MCF 10A (cell line): ENCODE results near the gene MARS1. TPM values are rescaled to one million over a fixed set of nuclear protein-coding genes. Genes with fewer than 3 reads are reported as not detected.
"Not testable (repeated sequence)": the region's sequence is repeated elsewhere in the genome, so short reads cannot be mapped to it uniquely, and the experiment has no call there.

ENCODE experiments used
- BruUV-seq: library from RNA; stranded (reverse); fragments of 400-500 nt; replicated peaks from 2 replicates; lab custom pipeline; 2021; lab: Mats Ljungman, UMichigan
- CTCF ChIA-PET: fragments of 300-600 bp; sonication (Branson Sonifier 250); formaldehyde crosslinking; extraction: SDS; loops from one replicate; lab custom pipeline; 2021; ENCODE audit warnings: antibody characterized with exemption, inconsistent platforms; lab: Yijun Ruan, JAX
- POLR2A ChIA-PET: fragments of 300-600, 350-650 bp; sonication (Branson Sonifier 250); formaldehyde crosslinking; extraction: SDS; loops from one replicate; lab custom pipeline; 2020; ENCODE audit warnings: antibody characterized with exemption, inconsistent platforms; lab: Yijun Ruan, JAX
- DNase-seq: peaks from one replicate; pipeline ENCODE4 v3.0.0-alpha.2; 2018; ENCODE audit not compliant: unreplicated experiment
- H3K27ac Mint-ChIP-seq: one replicate; pipeline ENCODE4 v1.8.0; 2022; ENCODE audit warnings: mild to moderate bottlenecking, low read depth, mixed read lengths; ENCODE audit not compliant: unreplicated experiment
- H3K27me3 Mint-ChIP-seq: one replicate; pipeline ENCODE4 v1.8.0; 2022; ENCODE audit warnings: mixed read lengths; ENCODE audit not compliant: insufficient read depth, unreplicated experiment
- H3K36me3 Mint-ChIP-seq: one replicate; pipeline ENCODE4 v1.8.0; 2022; ENCODE audit warnings: mild to moderate bottlenecking, moderate library complexity, mixed read lengths; ENCODE audit not compliant: insufficient read depth, unreplicated experiment
- H3K4me1 Mint-ChIP-seq: one replicate; pipeline ENCODE4 v1.8.0; 2022; ENCODE audit warnings: mixed read lengths; ENCODE audit not compliant: insufficient read depth, unreplicated experiment
- H3K4me3 Mint-ChIP-seq: one replicate; pipeline ENCODE4 v1.8.0; 2022; ENCODE audit warnings: mild to moderate bottlenecking, moderate library complexity, mixed read lengths; ENCODE audit not compliant: unreplicated experiment
- H3K9me3 Mint-ChIP-seq: one replicate; pipeline ENCODE4 v1.8.0; 2022; ENCODE audit warnings: mixed read lengths; ENCODE audit not compliant: unreplicated experiment
- CTCF ChIP-seq: fragments of 200-600 bp; IDR thresholded peaks from one replicate; pipeline ENCODE4 v1.8.0; 2022; ENCODE audit warnings: antibody characterized with exemption, mild to moderate bottlenecking; ENCODE audit not compliant: unreplicated experiment
- intact Hi-C: fragments of 100-400 bp; cut with micrococcal nuclease; formaldehyde crosslinking; loops from 2 replicates; pipeline ENCODE4 v1.14.1; 2022
- total RNA-seq: library from RNA; stranded (reverse); gene quantifications from 2 replicates; pipeline ENCODE4 v1.2.3, GENCODE V29; 2022

The MARS1 gene
- total RNA-seq, 1 experiment from 2014 or later = 762 TPM

- no peak overlapping the region for H3K27ac Mint-ChIP-seq
- ChIA-PET CTCF (interaction anchor here (0.6 to 1.1 kb wide), 4 partner anchors 35 to 368 kb away, joined by 3 to 4 read pairs (median 3); no protein-coding TSS in a partner anchor), POLR2A (interaction anchor here (0.6 kb wide), 1 partner anchor 283 kb away, joined by 3 read pairs; no protein-coding TSS in a partner anchor)
- no peaks in the 10 kb centered on the region for H3K4me1 Mint-ChIP-seq
- TF ChIP-seq CTCF = no peak
- DNase-seq = no peak
- H3K9me3 Mint-ChIP-seq = peaks cover 8% of the 10 kb centered on the region
- intact Hi-C loops = no loop called here
- peaks cover 96% of the 10 kb centered on the region for H3K36me3 Mint-ChIP-seq
- no TSS peak for BruUV-seq
- no peaks in the 10 kb centered on the region for H3K27me3 Mint-ChIP-seq
- H3K4me3 Mint-ChIP-seq = no peak overlapping the region
Measured at GRCh38 chr12:57497223-57498131, 9.6 kb downstream of the MARS1 start.

- intact Hi-C loops = no loop called here
- BruUV-seq = no TSS peak
- POLR2A ChIA-PET = no interaction called here
- DNase-seq = no peak
- H3K4me1 Mint-ChIP-seq = no peaks in the 10 kb centered on the region
- H3K4me3 Mint-ChIP-seq = no peak overlapping the region
- no peak for TF ChIP-seq CTCF
- no peaks in the 10 kb centered on the region for H3K27me3 Mint-ChIP-seq
- CTCF ChIA-PET = interaction anchor here (0.6 kb wide), 1 partner anchor 1197 kb away, joined by 3 read pairs; no protein-coding TSS in a partner anchor
- no peak overlapping the region for H3K27ac Mint-ChIP-seq
- H3K9me3 Mint-ChIP-seq = peaks cover 8% of the 10 kb centered on the region
- H3K36me3 Mint-ChIP-seq = peaks cover 96% of the 10 kb centered on the region
Measured at GRCh38 chr12:57498132-57498502, 10.2 kb downstream of the MARS1 start.

- Mint-ChIP-seq H3K9me3 (peaks cover 8% of the 10 kb centered on the region), H3K4me3 (no peak overlapping the region), H3K27me3 (no peaks in the 10 kb centered on the region), H3K36me3 (peaks cover 99% of the 10 kb centered on the region), H3K4me1 (no peaks in the 10 kb centered on the region), H3K27ac (no peak overlapping the region)
- intact Hi-C loops = no loop called here
- DNase-seq = no peak
- CTCF ChIA-PET = interaction anchor here (0.6 kb wide), 2 partner anchors 124 to 1197 kb away, joined by 3 read pairs; no protein-coding TSS in a partner anchor
- no peak for TF ChIP-seq CTCF
- no TSS peak for BruUV-seq
- POLR2A ChIA-PET = no interaction called here
Measured at GRCh38 chr12:57498571-57498970, 10.7 kb downstream of the MARS1 start.

GRCh38 chr12:57500213-57500612, 12.3 kb downstream of the MARS1 start:
- H3K36me3 Mint-ChIP-seq = peaks cover 100% of the 10 kb centered on the region

GRCh38 chr12:57502311-57502969, 14.6 kb downstream of the MARS1 start:
- H3K9me3 Mint-ChIP-seq, H3K27me3 Mint-ChIP-seq, DNase-seq, intact Hi-C loops, POLR2A ChIA-PET, H3K4me1 Mint-ChIP-seq, BruUV-seq, H3K27ac Mint-ChIP-seq, H3K4me3 Mint-ChIP-seq: not testable (repeated sequence)
- peaks cover 95% of the 10 kb centered on the region for H3K36me3 Mint-ChIP-seq
- CTCF ChIA-PET = interaction anchor here (0.6 kb wide), 1 partner anchor 62 kb away, joined by 3 read pairs; no protein-coding TSS in a partner anchor

More at GRCh38 chr12:57500213-57500612, 12.3 kb downstream of the MARS1 start:
- POLR2A ChIA-PET = interaction anchor here (0.6 kb wide), 1 partner anchor 91 kb away, joined by 3 read pairs; no protein-coding TSS in a partner anchor
- Mint-ChIP-seq H3K27ac (no peak overlapping the region), H3K27me3 (no peaks in the 10 kb centered on the region), H3K9me3 (peaks cover 8% of the 10 kb centered on the region), H3K4me3 (no peak overlapping the region), H3K4me1 (no peaks in the 10 kb centered on the region)
- TF ChIP-seq CTCF = no peak
- no peak for DNase-seq
- BruUV-seq = no TSS peak
- CTCF ChIA-PET = interaction anchor here (0.6 kb wide), 1 partner anchor 41 kb away, joined by 3 read pairs; no protein-coding TSS in a partner anchor
- intact Hi-C loops = no loop called here
